A549 (cell line): ENCODE measurements around the gene MED13L. TPM values are rescaled to one million over a fixed set of nuclear protein-coding genes. Genes with fewer than 3 reads are reported as not detected.

Experiments used
- ATAC-seq, 2 experiments: fragments of 200-7000 bp in 1 of 2; fragments of >200 bp in 1 of 2; cut with Nextera tagmentation in 1 of 2; cut with Tn5 transposase in 1 of 2; 3 replicates each; pipeline versions ENCODE4 v1.8.0 to v1.9.1; 2018 to 2020; ENCODE audit warnings: mild to moderate bottlenecking in 1 of 2, moderate library complexity in 1 of 2
- CTCF ChIA-PET: fragments of 300-600 bp; sonication (Branson Sonifier 250); formaldehyde crosslinking; extraction: SDS; loops from one replicate; lab custom pipeline; 2021; ENCODE audit warnings: antibody characterized with exemption, inconsistent platforms; lab: Yijun Ruan, JAX
- POLR2A ChIA-PET: fragments of 350-600 bp; formaldehyde crosslinking; extraction: SDS; loops from one replicate; lab custom pipeline; 2021; ENCODE audit warnings: antibody characterized with exemption, inconsistent platforms; lab: Yijun Ruan, JAX
- DNase-seq, 2 experiments: peaks; one replicate each; pipeline versions ENCODE4 v3.0.0 to v3.0.0-alpha.2; 2011 to 2016; ENCODE audit warnings: low read depth in 1 of 2, low spot score in 1 of 2
- FAIRE-seq: peaks from 2 replicates; lab custom pipeline; 2011; peaks lifted over from hg19 to GRCh38; lab: Jason Lieb, UNC
- H3K27ac ChIP-seq, 2 experiments: fragments of >200 bp; sonication (Bioruptor Twin); formaldehyde crosslinking; 3 replicates each; pipeline ENCODE4 v1.5.1; 2016 to 2017
- H3K4me1 ChIP-seq: fragments of >200 bp; sonication (Bioruptor Twin); formaldehyde crosslinking; 3 replicates; pipeline ENCODE4 v1.6.1; 2016
- H3K4me2 ChIP-seq: fragments of >200 bp; sonication (Bioruptor Twin); formaldehyde crosslinking; 3 replicates; pipeline ENCODE4 v1.6.1; 2016
- H3K4me3 ChIP-seq: fragments of >200 bp; sonication (Bioruptor Twin); formaldehyde crosslinking; 3 replicates; pipeline ENCODE4 v1.5.1; 2016
- H3K9me3 ChIP-seq: fragments of >200 bp; sonication (Bioruptor Twin); formaldehyde crosslinking; 3 replicates; pipeline ENCODE4 v1.6.1; 2016
- ATOH8 ChIP-seq: fragments of 250-450 bp; sonication (Bioruptor Pico); IDR thresholded peaks from 2 replicates; pipeline ENCODE4 v1.5.0; 2020; ENCODE audit warnings: low read depth, mild to moderate bottlenecking, moderate library complexity
- BHLHE40 ChIP-seq: IDR thresholded peaks from 2 replicates; pipeline ENCODE4 v1.6.1; 2012; ENCODE audit warnings: low read depth, low read length, inconsistent platforms
- CBX8 ChIP-seq: fragments of 200-600 bp; sonication (generic); IDR thresholded peaks from 2 replicates; pipeline ENCODE4 v1.6.1; 2016
- CTCF ChIP-seq: fragments of >200 bp; sonication (Bioruptor Twin); formaldehyde crosslinking; IDR thresholded peaks from 3 replicates; pipeline ENCODE4 v1.5.1; 2016
- FOXS1 ChIP-seq: fragments of 250-450 bp; sonication (Bioruptor Pico); IDR thresholded peaks from 2 replicates; pipeline ENCODE4 v1.5.0; 2020; ENCODE audit warnings: mild to moderate bottlenecking, moderate library complexity
- JUN ChIP-seq, 2 experiments: fragments of >200 bp; sonication (Bioruptor Twin); formaldehyde crosslinking; IDR thresholded peaks; 2 replicates in 1 of 2; 3 replicates in 1 of 2; pipeline ENCODE4 v1.6.1; 2016 to 2017
- KDM5A ChIP-seq: fragments of 200-600 bp; sonication (generic); IDR thresholded peaks from 2 replicates; pipeline ENCODE4 v1.6.1; 2016; ENCODE audit warnings: antibody characterized with exemption, mild to moderate bottlenecking
- NPAS2 ChIP-seq: fragments of 250-450 bp; sonication (Bioruptor Pico); IDR thresholded peaks from 2 replicates; pipeline ENCODE4 v1.8.0; 2022; ENCODE audit warnings: mild to moderate bottlenecking, moderate library complexity, borderline replicate concordance
- POLR2AphosphoS2 ChIP-seq: conservative IDR thresholded peaks from 2 replicates; pipeline ENCODE4 v1.6.1; 2012; ENCODE audit warnings: low read length, improper control_type of control experiment, inconsistent platforms
- RAD21 ChIP-seq, 2 experiments: fragments of >200 bp in 1 of 2; sonication (Bioruptor Twin) in 1 of 2; formaldehyde crosslinking in 1 of 2; IDR thresholded peaks in 1 of 2; conservative IDR thresholded peaks in 1 of 2; 2 replicates in 1 of 2; 3 replicates in 1 of 2; pipeline ENCODE4 v1.6.1; 2012 to 2018; ENCODE audit warnings: inconsistent platforms in 1 of 2
- RARB ChIP-seq: fragments of 250-450 bp; sonication (Bioruptor Pico); IDR thresholded peaks from 2 replicates; pipeline ENCODE4 v1.8.0; 2021; ENCODE audit warnings: mild to moderate bottlenecking, moderate library complexity
- REST ChIP-seq: fragments of 200-600 bp; sonication (generic); IDR thresholded peaks from 2 replicates; pipeline ENCODE4 v1.6.1; 2016; ENCODE audit warnings: antibody characterized with exemption, mild to moderate bottlenecking, moderate library complexity
- SMC3 ChIP-seq: fragments of >200 bp; sonication (Bioruptor Twin); formaldehyde crosslinking; IDR thresholded peaks from 3 replicates; pipeline ENCODE4 v1.6.1; 2018; ENCODE audit warnings: inconsistent platforms
- ZC3H11A ChIP-seq: fragments of 450-650 bp; IDR thresholded peaks from 2 replicates; pipeline ENCODE4 v1.6.1; 2014; ENCODE audit warnings: antibody characterized with exemption, mild to moderate bottlenecking
- ZNF302 ChIP-seq: fragments of 250-450 bp; sonication (Bioruptor Pico); IDR thresholded peaks from 2 replicates; pipeline ENCODE4 v1.9.0; 2021; ENCODE audit warnings: inconsistent platforms, mild to moderate bottlenecking, moderate library complexity
- WGBS: methylation state at CpG from one replicate; pipeline ENCODE4 v1.1.6; 2017; ENCODE audit errors: missing lambda C conversion rate; 5-methylcytosine and 5-hydroxymethylcytosine counted together
- polyA plus RNA-seq, 4 experiments: library from polyadenylated mRNA; depleted of rRNA in 3 of 4; stranded (reverse); fragments of >200 nt; fragmentation: RNase III in 1 of 4; extraction: RNeasy Plus Mini Kit Qiagen cat#74134 plus additional on column Dnase treatment in 1 of 4; gene quantifications; 2 replicates in 3 of 4; 3 replicates in 1 of 4; pipeline ENCODE4 v1.2.3, GENCODE V29; 2011 to 2017
- TF ChIP-seq, protein P1 (sequence below): fragments of 250-450 bp; sonication (Bioruptor Pico); IDR thresholded peaks from 2 replicates; pipeline ENCODE4 v1.5.0; 2021; ENCODE audit warnings: mild to moderate bottlenecking, moderate library complexity, borderline replicate concordance
- TF ChIP-seq, protein P2 (sequence below): IDR thresholded peaks from 2 replicates; pipeline ENCODE4 v1.6.1; 2012; ENCODE audit warnings: low read depth, borderline replicate concordance

MED13L gene
- polyA plus RNA-seq, 2 of the 4 experiments (the other 2 are of a cell fraction), result 23.2 to 134 TPM

- ChIA-PET POLR2A (no interaction called here), CTCF (interaction anchor here (0.6 to 2.7 kb wide), 27 partner anchors 10 to 1981 kb away, joined by 3 to 10 read pairs (median 3); partner anchors contain the start of gene RBM19)
- no peak for ATAC-seq
- 45% methylated on average over 19 of the region's 19 CpGs for WGBS
- H3K4me2 ChIP-seq, result no peak overlapping the region
- no peaks in the 10 kb centered on the region for H3K9me3 ChIP-seq
- no peaks in the 10 kb centered on the region for H3K4me1 ChIP-seq
- H3K4me3 ChIP-seq, result no peak overlapping the region
- H3K27ac ChIP-seq, result no peak overlapping the region
- TF ChIP-seq SMC3, result peak; percentile 65
- TF ChIP-seq POLR2AphosphoS2, result peak; percentile 59; the same call in 1 of the 2 replicates
- TF ChIP-seq CTCF, result peak; percentile 79
- peak; percentile 70 to 77 for TF ChIP-seq RAD21 (conservative IDR thresholded peaks at IDR 0.05 in 1 of 2, IDR thresholded peaks at IDR 0.05 in 1 of 2)
- no peak for TF ChIP-seq ZC3H11A
- no peak for TF ChIP-seq RARB (CRISPR knock-in tag)
- FAIRE-seq, result no peak
- no peak for DNase-seq
Observed at GRCh38 chr12:115946867-115947695, 330.4 kb downstream of the MED13L start.

- POLR2A ChIA-PET, result no interaction called here
- WGBS, result 79% methylated on average over 6 of the region's 6 CpGs
- Histone ChIP-seq H3K4me1 (no peaks in the 10 kb centered on the region), H3K9me3 (no peaks in the 10 kb centered on the region), H3K4me2 (no peak overlapping the region), H3K27ac (no peak overlapping the region), H3K4me3 (no peak overlapping the region)
- CTCF ChIA-PET, result interaction anchor here (1.0 to 2.7 kb wide), 7 partner anchors 11 to 1965 kb away, joined by 3 to 10 read pairs (median 3); no protein-coding TSS in a partner anchor
- FAIRE-seq (no peak), DNase-seq (no peak), ATAC-seq (no peak)
- no peak for TF ChIP-seq KDM5A
- TF ChIP-seq SMC3, result no peak
- TF ChIP-seq ZNF302 (CRISPR knock-in tag), result no peak
- no peak for TF ChIP-seq ATOH8 (CRISPR knock-in tag)
- TF ChIP-seq, protein P1, sequence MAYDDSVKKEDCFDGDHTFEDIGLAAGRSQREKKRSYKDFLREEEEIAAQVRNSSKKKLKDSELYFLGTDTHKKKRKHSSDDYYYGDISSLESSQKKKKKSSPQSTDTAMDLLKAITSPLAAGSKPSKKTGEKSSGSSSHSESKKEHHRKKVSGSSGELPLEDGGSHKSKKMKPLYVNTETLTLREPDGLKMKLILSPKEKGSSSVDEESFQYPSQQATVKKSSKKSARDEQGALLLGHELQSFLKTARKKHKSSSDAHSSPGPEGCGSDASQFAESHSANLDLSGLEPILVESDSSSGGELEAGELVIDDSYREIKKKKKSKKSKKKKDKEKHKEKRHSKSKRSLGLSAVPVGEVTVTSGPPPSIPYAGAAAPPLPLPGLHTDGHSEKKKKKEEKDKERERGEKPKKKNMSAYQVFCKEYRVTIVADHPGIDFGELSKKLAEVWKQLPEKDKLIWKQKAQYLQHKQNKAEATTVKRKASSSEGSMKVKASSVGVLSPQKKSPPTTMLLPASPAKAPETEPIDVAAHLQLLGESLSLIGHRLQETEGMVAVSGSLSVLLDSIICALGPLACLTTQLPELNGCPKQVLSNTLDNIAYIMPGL (CRISPR knock-in tag), result no peak
- TF ChIP-seq BHLHE40, result no peak
- TF ChIP-seq, protein P2, sequence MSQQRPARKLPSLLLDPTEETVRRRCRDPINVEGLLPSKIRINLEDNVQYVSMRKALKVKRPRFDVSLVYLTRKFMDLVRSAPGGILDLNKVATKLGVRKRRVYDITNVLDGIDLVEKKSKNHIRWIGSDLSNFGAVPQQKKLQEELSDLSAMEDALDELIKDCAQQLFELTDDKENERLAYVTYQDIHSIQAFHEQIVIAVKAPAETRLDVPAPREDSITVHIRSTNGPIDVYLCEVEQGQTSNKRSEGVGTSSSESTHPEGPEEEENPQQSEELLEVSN, result no peak
- TF ChIP-seq NPAS2 (CRISPR knock-in tag), result no peak
- no peak for TF ChIP-seq CBX8
- TF ChIP-seq RARB (CRISPR knock-in tag), result no peak
- TF ChIP-seq REST, result no peak
- TF ChIP-seq JUN (IDR thresholded peaks at IDR 0.05), result no peak
- TF ChIP-seq FOXS1, result no peak
- TF ChIP-seq POLR2AphosphoS2, result no peak
Observed at GRCh38 chr12:115946092-115946491, 331.4 kb downstream of the MED13L start.
